CD8-positive, alpha-beta memory T cell (primary cell): ENCODE data around the gene PTPRE. TPM values are rescaled to one million over a fixed set of nuclear protein-coding genes. Genes with fewer than 3 reads are reported as not detected.

ENCODE experiments used
- CTCF ChIA-PET: fragments of 350-600 bp; sonication (Branson Sonifier 250); formaldehyde crosslinking; loops from one replicate; lab custom pipeline; 2021; ENCODE audit warnings: antibody characterized with exemption; lab: Charles Lee
- POLR2A ChIA-PET: fragments of 350-600 bp; sonication (Branson Sonifier 250); formaldehyde crosslinking; loops from one replicate; lab custom pipeline; 2021; ENCODE audit warnings: antibody characterized with exemption; lab: Charles Lee
- DNase-seq, 5 donors: peaks; one replicate each; pipeline versions ENCODE4 v3.0.0 to v3.0.0-alpha.2; 2020 to 2022; ENCODE audit warnings: mixed read lengths in 1 of 5
- H3K27ac ChIP-seq: one replicate; pipeline ENCODE4 v1.7.0; 2013; ENCODE audit warnings: low read depth, mild to moderate bottlenecking, low read length, moderate library complexity
- H3K27me3 ChIP-seq: 2 replicates; pipeline ENCODE4 v1.7.0; 2013; ENCODE audit warnings: low read length, mild to moderate bottlenecking; ENCODE audit not compliant: insufficient read depth, poor library complexity, severe bottlenecking
- H3K36me3 ChIP-seq: 2 replicates; pipeline ENCODE4 v1.7.0; 2013; ENCODE audit warnings: mild to moderate bottlenecking, low read length, moderate library complexity; ENCODE audit not compliant: insufficient read depth
- H3K4me1 ChIP-seq: 2 replicates; pipeline ENCODE4 v1.7.0; 2013; ENCODE audit warnings: mild to moderate bottlenecking, low read length, moderate library complexity; ENCODE audit not compliant: insufficient read depth
- H3K4me3 ChIP-seq: 2 replicates; pipeline ENCODE4 v1.7.0; 2013; ENCODE audit warnings: mild to moderate bottlenecking, low read length
- H3K9me3 ChIP-seq: 2 replicates; pipeline ENCODE4 v1.7.0; 2013; ENCODE audit warnings: mild to moderate bottlenecking, low read length
- H3K27ac Mint-ChIP-seq, 8 donors: one replicate each; pipeline ENCODE4 v1.8.0; 2020 to 2021; ENCODE audit warnings: mixed read lengths in 8 of 8, mild to moderate bottlenecking in 6 of 8, inconsistent platforms in 3 of 8, moderate library complexity in 3 of 8
- H3K27me3 Mint-ChIP-seq, 2 donors: one replicate each; pipeline ENCODE4 v1.8.0; 2020 to 2021; ENCODE audit warnings: mixed read lengths in 2 of 2, mild to moderate bottlenecking in 1 of 2, moderate library complexity in 1 of 2
- H3K36me3 Mint-ChIP-seq, 3 donors: one replicate each; pipeline ENCODE4 v1.8.0; 2020 to 2021; ENCODE audit warnings: mixed read lengths in 3 of 3, inconsistent platforms in 1 of 3, mild to moderate bottlenecking in 1 of 3
- H3K4me1 Mint-ChIP-seq, 3 donors: one replicate each; pipeline ENCODE4 v1.8.0; 2020 to 2021; ENCODE audit warnings: mixed read lengths in 3 of 3, inconsistent platforms in 1 of 3, mild to moderate bottlenecking in 1 of 3
- H3K4me3 Mint-ChIP-seq, 7 donors: one replicate each; pipeline ENCODE4 v1.8.0; 2020 to 2021; ENCODE audit warnings: mixed read lengths in 7 of 7, mild to moderate bottlenecking in 6 of 7, moderate library complexity in 4 of 7, inconsistent platforms in 2 of 7
- H3K9me3 Mint-ChIP-seq, 5 donors: one replicate each; pipeline ENCODE4 v1.8.0; 2020 to 2022; ENCODE audit warnings: mixed read lengths in 5 of 5, mild to moderate bottlenecking in 3 of 5, moderate library complexity in 2 of 5, inconsistent platforms in 1 of 5
- polyA plus RNA-seq: library from polyadenylated mRNA; unstranded; fragments of 300-500 nt; fragmentation: Illumina TruSeq; gene quantifications from one replicate; pipeline ENCODE4 v1.2.3, GENCODE V29; 2021
- total RNA-seq, 2 experiments: library from RNA; stranded (reverse); gene quantifications; one replicate each; pipeline ENCODE4 v1.2.3, GENCODE V29; 2021

Gene PTPRE
- total and polyA plus RNA-seq, 3 experiments from 2014 or later, result 25.2 to 29.5 (median 26.0) TPM

GRCh38 chr10:128059266-128059981 lies 152.5 kb downstream of the PTPRE start:
- peaks cover 70 to 86% (median 78%) of the 10 kb centered on the region in 3 donors for H3K4me1 Mint-ChIP-seq
- peaks cover 43% of the 10 kb centered on the region for H3K4me1 ChIP-seq
- H3K27ac Mint-ChIP-seq, result peak overlapping the region; percentile 59 to 97 (median 84)

DNA sequence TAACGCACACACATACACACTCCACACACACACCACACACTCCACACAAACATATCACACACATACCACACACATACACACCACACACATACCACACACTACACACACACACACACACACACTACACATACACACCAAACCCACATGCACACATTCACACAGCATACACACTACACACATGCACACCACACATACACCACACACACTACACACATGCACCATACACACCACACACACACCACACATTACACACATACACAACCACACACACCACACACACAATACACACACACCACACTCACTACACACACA lies 153.0 kb downstream of the PTPRE start:
- Histone ChIP-seq H3K27me3 (no peaks in the 10 kb centered on the region), H3K4me1 (peaks cover 48% of the 10 kb centered on the region), H3K27ac (no peak overlapping the region), H3K9me3 (no peaks in the 10 kb centered on the region), H3K4me3 (no peak overlapping the region), H3K36me3 (peaks cover 20% of the 10 kb centered on the region)
- Mint-ChIP-seq H3K4me1 (peaks cover 75 to 91% (median 83%) of the 10 kb centered on the region in 3 donors), H3K27ac (peak overlapping the region; percentile 59 to 97 (median 84)), H3K9me3 (no peaks in the 10 kb centered on the region), H3K36me3 (peaks cover 3 to 61% (median 22%) of the 10 kb centered on the region in 3 donors), H3K27me3 (no peaks in the 10 kb centered on the region), H3K4me3 (peak overlapping the region in 4 of 7 donors; percentile 3 to 54 (median 22))
- ChIA-PET CTCF (interaction anchor here (1.4 to 6.0 kb wide), 4 partner anchors 11 to 91 kb away, joined by 3 to 53 read pairs (median 6); no protein-coding TSS in a partner anchor), POLR2A (interaction anchor here (0.7 kb wide), 1 partner anchor 11 kb away, joined by 3 read pairs; no protein-coding TSS in a partner anchor)
- no peak for DNase-seq

More at GRCh38 chr10:128059266-128059981, 152.5 kb downstream of the PTPRE start:
- Mint-ChIP-seq H3K4me3 (peak overlapping the region; percentile 23 to 76 (median 54)), H3K36me3 (peaks cover 3 to 65% (median 22%) of the 10 kb centered on the region in 3 donors), H3K27me3 (no peaks in the 10 kb centered on the region), H3K9me3 (no peaks in the 10 kb centered on the region)
- ChIA-PET POLR2A (interaction anchor here (0.9 kb wide), 1 partner anchor 11 kb away, joined by 5 read pairs; no protein-coding TSS in a partner anchor), CTCF (interaction anchor here (1.2 to 1.6 kb wide), 5 partner anchors 10 to 153 kb away, joined by 3 to 10 read pairs (median 6); no protein-coding TSS in a partner anchor)
- H3K9me3 ChIP-seq, result no peaks in the 10 kb centered on the region
- no peaks in the 10 kb centered on the region for H3K27me3 ChIP-seq
- H3K27ac ChIP-seq, result peak overlapping the region; percentile 20
- peaks cover 25% of the 10 kb centered on the region for H3K36me3 ChIP-seq
- no peak for DNase-seq
- H3K4me3 ChIP-seq, result no peak overlapping the region

DNA sequence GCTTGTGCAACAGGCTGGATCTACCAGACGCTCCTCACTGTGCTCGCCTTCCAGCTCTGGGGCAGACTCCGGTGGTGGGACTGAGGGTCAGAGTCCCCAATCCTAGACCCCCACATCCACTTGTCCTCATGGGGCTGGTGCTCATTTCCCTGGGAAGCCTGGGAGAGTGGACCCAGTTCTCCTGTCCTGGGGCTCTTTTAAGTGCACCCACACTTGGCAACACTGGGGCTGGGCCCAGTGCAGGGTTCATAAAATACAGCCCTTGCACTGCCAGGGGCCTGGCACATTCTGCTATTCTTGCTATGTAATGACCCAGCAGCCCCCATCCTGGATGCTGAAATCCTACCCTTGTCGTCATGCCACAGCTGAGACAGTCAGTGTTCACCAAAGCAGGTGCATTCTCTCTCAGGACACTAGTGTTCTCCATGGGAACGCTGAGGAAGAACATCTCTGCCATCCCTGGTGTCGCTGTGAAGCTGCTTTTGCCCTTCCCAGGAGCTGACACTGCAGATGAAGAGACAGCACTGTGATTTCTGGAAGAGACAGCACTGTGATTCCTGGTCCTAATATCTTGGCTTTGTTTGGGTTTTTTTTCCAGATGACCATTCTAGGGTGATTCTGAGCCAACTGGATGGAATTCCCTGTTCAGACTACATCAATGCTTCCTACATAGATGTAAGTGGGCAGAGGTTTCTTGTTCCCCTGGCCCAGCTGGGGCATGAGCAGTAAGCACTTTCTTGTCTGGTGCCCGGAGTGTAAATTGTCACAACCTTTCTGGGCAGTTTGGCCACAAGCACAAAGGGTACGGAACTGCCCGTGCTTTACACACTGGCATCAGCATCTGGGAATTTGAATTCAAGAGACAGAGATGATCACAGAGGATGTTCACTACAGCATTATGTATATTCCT lies 153.7 kb downstream of the PTPRE start:
- Mint-ChIP-seq H3K27ac (peak overlapping the region; percentile 59 to 97 (median 84)), H3K4me3 (peak overlapping the region in 4 of 7 donors; percentile 13 to 86 (median 28)), H3K9me3 (no peaks in the 10 kb centered on the region), H3K4me1 (peaks cover 78 to 95% (median 85%) of the 10 kb centered on the region in 3 donors), H3K36me3 (peaks cover 4 to 61% (median 21%) of the 10 kb centered on the region in 3 donors), H3K27me3 (no peaks in the 10 kb centered on the region)
- Histone ChIP-seq H3K36me3 (peaks cover 13% of the 10 kb centered on the region), H3K9me3 (no peaks in the 10 kb centered on the region), H3K27ac (no peak overlapping the region), H3K4me3 (no peak overlapping the region), H3K4me1 (peaks cover 54% of the 10 kb centered on the region), H3K27me3 (no peaks in the 10 kb centered on the region)
- CTCF ChIA-PET, result interaction anchor here (1.6 to 6.0 kb wide), 4 partner anchors 11 to 25 kb away, joined by 6 to 53 read pairs (median 24); no protein-coding TSS in a partner anchor
- DNase-seq, result no peak
- POLR2A ChIA-PET, result interaction anchor here (0.7 kb wide), 1 partner anchor 11 kb away, joined by 3 read pairs; no protein-coding TSS in a partner anchor

DNA sequence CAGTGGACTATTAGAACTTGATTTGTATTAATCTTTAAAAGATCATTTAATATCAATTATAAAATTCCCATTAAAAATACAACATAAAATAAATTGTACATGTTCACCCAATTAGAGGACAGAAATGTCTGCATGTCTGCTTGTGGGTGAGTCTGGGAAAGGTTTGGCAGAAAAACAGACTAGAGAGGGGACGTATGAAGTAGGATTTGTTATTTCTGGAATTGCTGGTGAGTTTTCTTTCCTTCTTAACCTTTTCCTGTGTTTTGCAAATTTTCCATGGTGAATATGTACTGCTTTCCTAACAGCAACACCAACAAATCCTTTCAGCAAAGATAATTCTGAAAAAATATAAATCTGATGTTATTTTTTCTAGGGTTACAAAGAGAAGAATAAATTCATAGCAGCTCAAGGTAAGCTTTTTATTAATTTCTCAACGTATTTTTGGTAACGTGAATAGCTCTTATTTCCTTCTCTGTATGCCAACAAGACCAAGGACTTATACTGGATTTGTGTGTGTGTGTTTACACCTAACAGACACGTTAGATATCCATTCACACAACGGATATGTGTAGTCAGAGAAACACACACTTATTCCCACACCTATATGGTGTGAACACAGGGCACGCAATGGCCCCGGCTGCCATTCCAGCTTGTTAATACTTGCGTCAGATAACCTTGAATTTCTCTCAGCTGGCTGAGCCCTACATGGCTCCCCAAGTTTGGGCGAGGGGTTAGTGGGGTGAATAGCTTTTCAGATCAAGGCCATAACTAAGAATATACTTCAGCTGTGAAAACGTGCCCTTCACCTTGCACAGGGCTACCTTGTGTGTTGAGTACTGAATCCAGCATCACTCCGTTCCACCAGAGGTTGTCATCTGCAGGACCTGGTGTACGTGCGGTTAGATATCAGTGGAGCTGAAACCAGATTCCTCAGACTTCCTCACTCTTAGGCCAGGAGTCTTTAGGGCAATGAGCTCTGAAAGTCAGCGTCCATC lies 154.7 kb downstream of the PTPRE start:
- Histone ChIP-seq H3K27ac (no peak overlapping the region), H3K9me3 (no peaks in the 10 kb centered on the region), H3K36me3 (peaks cover 17% of the 10 kb centered on the region), H3K4me3 (no peak overlapping the region), H3K27me3 (no peaks in the 10 kb centered on the region), H3K4me1 (peaks cover 63% of the 10 kb centered on the region)
- POLR2A ChIA-PET, result interaction anchor here (0.6 to 3.4 kb wide), 2 partner anchors 14 to 21 kb away, joined by 3 to 51 read pairs; no protein-coding TSS in a partner anchor
- peak overlapping the region; percentile 57 to 81 (median 75) for H3K4me3 Mint-ChIP-seq
- H3K27me3 Mint-ChIP-seq, result no peaks in the 10 kb centered on the region
- peaks cover 84 to 95% (median 90%) of the 10 kb centered on the region in 3 donors for H3K4me1 Mint-ChIP-seq
- CTCF ChIA-PET, result interaction anchor here (0.8 to 6.0 kb wide), 8 partner anchors 10 to 155 kb away, joined by 3 to 53 read pairs (median 6); partner anchors contain the start of gene PTPRE
- H3K36me3 Mint-ChIP-seq, result peaks cover 11 to 61% (median 22%) of the 10 kb centered on the region in 3 donors
- no peak for DNase-seq
- no peaks in the 10 kb centered on the region for H3K9me3 Mint-ChIP-seq
- peak overlapping the region; percentile 57 to 98 (median 91) for H3K27ac Mint-ChIP-seq

DNA sequence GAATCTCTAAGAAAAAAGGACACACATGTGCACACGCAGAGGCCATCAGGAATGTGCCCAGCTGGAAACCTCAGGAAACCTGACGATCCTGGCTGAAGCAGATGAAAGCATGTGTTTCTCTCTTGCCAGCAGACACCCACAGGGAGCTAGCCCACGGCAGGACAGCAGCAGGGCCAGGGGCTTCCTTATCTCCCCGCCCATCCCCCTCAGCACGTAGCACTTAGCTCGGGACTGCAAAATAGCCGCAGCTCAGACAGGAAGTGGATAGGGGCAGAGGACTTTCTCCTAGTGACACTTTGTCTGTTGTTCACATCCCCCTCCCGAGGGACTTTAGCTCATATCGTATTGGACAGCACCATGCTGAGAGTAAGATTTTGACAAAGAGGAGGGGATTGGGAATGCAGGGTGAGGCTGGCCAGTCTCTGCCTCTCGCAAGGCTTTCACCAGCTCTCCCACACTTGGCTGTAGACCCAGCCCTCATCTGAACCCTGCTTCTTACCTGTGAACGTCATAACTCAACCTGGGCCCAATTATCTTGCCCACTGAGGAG lies 155.5 kb downstream of the PTPRE start:
- H3K9me3 Mint-ChIP-seq, result no peaks in the 10 kb centered on the region
- peak overlapping the region; percentile 53 for H3K4me3 ChIP-seq
- no peaks in the 10 kb centered on the region for H3K27me3 Mint-ChIP-seq
- POLR2A ChIA-PET, result interaction anchor here (0.6 to 3.4 kb wide), 2 partner anchors 15 to 21 kb away, joined by 3 to 51 read pairs; no protein-coding TSS in a partner anchor
- H3K4me1 ChIP-seq, result peaks cover 63% of the 10 kb centered on the region
- no peaks in the 10 kb centered on the region for H3K9me3 ChIP-seq
- peaks cover 91 to 100% (median 97%) of the 10 kb centered on the region in 3 donors for H3K4me1 Mint-ChIP-seq
- H3K4me3 Mint-ChIP-seq, result peak overlapping the region; percentile 63 to 86 (median 76)
- H3K27ac ChIP-seq, result peak overlapping the region; percentile 65
- peak overlapping the region; percentile 57 to 98 (median 91) for H3K27ac Mint-ChIP-seq
- H3K36me3 ChIP-seq, result peaks cover 24% of the 10 kb centered on the region
- no peaks in the 10 kb centered on the region for H3K27me3 ChIP-seq
- CTCF ChIA-PET, result interaction anchor here (0.8 to 6.0 kb wide), 10 partner anchors 9 to 156 kb away, joined by 3 to 53 read pairs (median 6); partner anchors contain the start of gene PTPRE
- peak in 2 of 5 donors; percentile 13 to 25 for DNase-seq
- H3K36me3 Mint-ChIP-seq, result peaks cover 19 to 62% (median 29%) of the 10 kb centered on the region in 3 donors

DNA sequence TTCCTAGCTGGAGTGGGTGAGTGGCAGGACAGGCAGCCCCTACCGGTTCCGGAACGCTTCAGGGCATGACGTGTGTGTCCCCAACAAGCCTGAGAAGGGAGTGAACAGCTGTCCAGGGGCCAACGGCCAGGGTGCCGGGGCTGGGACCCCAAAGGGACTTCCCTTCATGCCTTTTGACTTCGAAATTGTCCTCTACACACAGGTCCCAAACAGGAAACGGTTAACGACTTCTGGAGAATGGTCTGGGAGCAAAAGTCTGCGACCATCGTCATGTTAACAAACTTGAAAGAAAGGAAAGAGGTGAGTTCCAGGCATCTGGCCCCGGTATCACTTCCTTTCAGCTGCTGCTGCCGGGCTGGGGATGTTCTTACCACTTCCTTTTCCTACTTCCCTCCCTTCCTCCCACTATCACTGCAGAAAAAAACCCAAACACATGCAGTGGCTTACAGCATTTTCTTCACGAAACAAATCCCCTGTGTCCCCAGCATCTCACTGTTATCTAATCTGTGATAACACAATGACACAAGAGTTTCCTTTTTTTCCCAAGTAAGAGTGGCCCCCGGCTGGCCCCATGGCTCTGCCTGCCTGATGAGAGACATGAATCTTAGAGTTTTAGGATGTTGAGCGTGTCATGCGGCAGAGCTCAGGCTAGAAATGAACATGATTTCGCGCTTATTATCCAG lies 156.1 kb downstream of the PTPRE start:
- H3K9me3 Mint-ChIP-seq, result no peaks in the 10 kb centered on the region
- H3K27ac Mint-ChIP-seq, result peak overlapping the region; percentile 57 to 98 (median 91)
- H3K27me3 Mint-ChIP-seq, result no peaks in the 10 kb centered on the region
- Histone ChIP-seq H3K4me3 (peak overlapping the region; percentile 53), H3K9me3 (no peaks in the 10 kb centered on the region), H3K4me1 (peaks cover 63% of the 10 kb centered on the region), H3K36me3 (peaks cover 27% of the 10 kb centered on the region), H3K27me3 (no peaks in the 10 kb centered on the region), H3K27ac (peak overlapping the region; percentile 65)
- peaks cover 90 to 96% (median 93%) of the 10 kb centered on the region in 3 donors for H3K4me1 Mint-ChIP-seq
- CTCF ChIA-PET, result interaction anchor here (1.2 to 6.0 kb wide), 7 partner anchors 12 to 157 kb away, joined by 3 to 53 read pairs (median 12); partner anchors contain the start of gene PTPRE
- H3K36me3 Mint-ChIP-seq, result peaks cover 21 to 62% (median 26%) of the 10 kb centered on the region in 3 donors
- DNase-seq, result peak; percentile 42 to 75 (median 70)
- POLR2A ChIA-PET, result interaction anchor here (1.0 to 3.4 kb wide), 2 partner anchors 10 to 15 kb away, joined by 3 to 51 read pairs; no protein-coding TSS in a partner anchor
- peak overlapping the region; percentile 63 to 86 (median 76) for H3K4me3 Mint-ChIP-seq
